ENCODE results near the gene PCDH18. TPM values are rescaled to one million over a fixed set of nuclear protein-coding genes. Genes with fewer than 3 reads are reported as not detected.

The PCDH18 gene
- total and polyA plus RNA-seq, 10 of the 15 experiments (the other 5 are each of a cell fraction or from before 2014, with no cell fraction given): 0.46 to 1.4 (median 0.96) TPM

GRCh38 chr4:137526681-137527080 is 5.6 kb downstream of the PCDH18 start:
- H3K27ac ChIP-seq (ENCODE audit: control insufficient read depth, insufficient read depth): no peak overlapping the region
- no peaks in the 10 kb centered on the region for H3K79me2 ChIP-seq (ENCODE audit: control insufficient read depth, insufficient read depth, low read length)
- FAIRE-seq (no peak), ATAC-seq (peak; percentile 21), DNase-seq (ENCODE audit: low read depth, low spot score) (no peak)
- TF ChIP-seq ZNF384 (IDR thresholded peaks at IDR 0.05; ENCODE audit: borderline replicate concordance, low read depth, low read length): no peak
- TF ChIP-seq RELB (IDR thresholded peaks at IDR 0.05; ENCODE audit: low read depth): no peak
- TF ChIP-seq MTA2 (IDR thresholded peaks at IDR 0.05; ENCODE audit: low read depth): no peak
- no peak for TF ChIP-seq CBX3 (IDR thresholded peaks at IDR 0.05; ENCODE audit: borderline replicate concordance, low read depth)
- no peak for TF ChIP-seq BMI1 (IDR thresholded peaks at IDR 0.05; ENCODE audit: borderline replicate concordance)
- no peak for TF ChIP-seq MLLT1 (IDR thresholded peaks at IDR 0.05)
- TF ChIP-seq POU2F2 (IDR thresholded peaks at IDR 0.05; ENCODE audit: borderline replicate concordance, low read depth, low read length): no peak
- TF ChIP-seq RFX5 (IDR thresholded peaks at IDR 0.05; ENCODE audit: low read depth, low read length): no peak
- TF ChIP-seq SMAD5 (IDR thresholded peaks at IDR 0.05; ENCODE audit: low read depth): no peak
- TF ChIP-seq E2F4 (IDR thresholded peaks at IDR 0.05; ENCODE audit: low read depth, low read length): no peak
- TF ChIP-seq HSF1 (IDR thresholded peaks at IDR 0.05; ENCODE audit: low read depth, low read length): no peak
- TF ChIP-seq NFYA (IDR thresholded peaks at IDR 0.05; ENCODE audit: borderline replicate concordance, low read depth, low read length): no peak
- no peak for TF ChIP-seq MEF2B (IDR thresholded peaks at IDR 0.05; ENCODE audit: partially characterized antibody, poor library complexity, severe bottlenecking)
- no peak for TF ChIP-seq HDGF (IDR thresholded peaks at IDR 0.05)
- TF ChIP-seq BCL11A (IDR thresholded peaks at IDR 0.05; ENCODE audit: low read depth, low read length): no peak
- TF ChIP-seq BRCA1 (IDR thresholded peaks at IDR 0.05; ENCODE audit: low read depth, low read length): no peak
- TF ChIP-seq EP300 (IDR thresholded peaks at IDR 0.05; ENCODE audit: borderline replicate concordance in 1 of 2, control insufficient read depth in 1 of 2, low read depth in 2 of 2, low read length in 2 of 2): no peak
- no peak for TF ChIP-seq MTA3 (IDR thresholded peaks at IDR 0.05; ENCODE audit: borderline replicate concordance, low read length)
- no peak for TF ChIP-seq NFYB (IDR thresholded peaks at IDR 0.05; ENCODE audit: insufficient read depth, low read depth, low read length)
- H3K4me3 ChIP-seq: no peak overlapping the region
- intact Hi-C loops (cut with micrococcal nuclease; ENCODE audit: unreplicated experiment) (no loop called here), in situ Hi-C loops (cut with MboI) (no loop called here)
- H3K4me2 ChIP-seq (ENCODE audit: control insufficient read depth, insufficient read depth): no peak overlapping the region
- ChIA-PET POLR2A (no interaction called here), SMC1A (ENCODE audit: uncharacterized antibody, unreplicated experiment) (no interaction called here), RAD21 (ENCODE audit: unreplicated experiment) (no interaction called here), CTCF (no interaction called here)
- no peaks in the 10 kb centered on the region for H3K27me3 ChIP-seq (replicated peaks in 1 of 2; ENCODE audit: control insufficient read depth in 2 of 2, insufficient read depth in 2 of 2, low read length in 1 of 2)
- no peak overlapping the region for H3K9ac ChIP-seq (ENCODE audit: control insufficient read depth, insufficient read depth, low read length)
- H2AFZ ChIP-seq (ENCODE audit: control insufficient read depth, low read depth, low read length): no peak overlapping the region
- H3K9me3 ChIP-seq (replicated peaks; ENCODE audit: control insufficient read depth, insufficient read depth, low read length): no peaks in the 10 kb centered on the region
- H3K36me3 ChIP-seq (ENCODE audit: control insufficient read depth in 2 of 2, insufficient read depth in 2 of 2, low read length in 1 of 2): no peaks in the 10 kb centered on the region
- BruUV-seq (replicated peaks): no TSS peak
- H4K20me1 ChIP-seq (ENCODE audit: control insufficient read depth, insufficient read depth): no peaks in the 10 kb centered on the region
- H3K4me1 ChIP-seq (ENCODE audit: control insufficient read depth, insufficient read depth, low read length): no peaks in the 10 kb centered on the region
